Measurements from ENCODE around the gene SKP1. TPM values are rescaled to one million over a fixed set of nuclear protein-coding genes. Genes with fewer than 3 reads are reported as not detected.

Gene SKP1
- total and polyA plus RNA-seq, 10 of the 15 experiments (the other 5 are each of a cell fraction or from before 2014, with no cell fraction given): 100 to 1,686 (median 519) TPM

- no peak for TF ChIP-seq SUPT20H (IDR thresholded peaks at IDR 0.05; ENCODE audit: borderline replicate concordance, control insufficient read depth, low read depth, low read length)
- TF ChIP-seq CHD4 (IDR thresholded peaks at IDR 0.05): no peak
- no peak for TF ChIP-seq YY1 (IDR thresholded peaks at IDR 0.05; ENCODE audit: low read depth, low read length)
- no peak for TF ChIP-seq CTCF (IDR thresholded peaks at IDR 0.05 in 2 of 3, conservative IDR thresholded peaks at IDR 0.05 in 1 of 3; ENCODE audit: control insufficient read depth in 2 of 3, extremely low read depth in 1 of 3, insufficient read depth in 1 of 3, low read depth in 3 of 3, low read length in 3 of 3)
- TF ChIP-seq EED (IDR thresholded peaks at IDR 0.05; ENCODE audit: low read depth): no peak; the same call in 1 of the 2 replicates
- peak; percentile 44; the same call in 1 of the 2 replicates for TF ChIP-seq CREM (IDR thresholded peaks at IDR 0.05; ENCODE audit: low read depth)
- no peak for TF ChIP-seq CBX3 (IDR thresholded peaks at IDR 0.05; ENCODE audit: borderline replicate concordance, low read depth)
- no peak for TF ChIP-seq STAT3 (IDR thresholded peaks at IDR 0.05; ENCODE audit: low read depth, low read length)
- peak; percentile 67 for TF ChIP-seq MEF2B (IDR thresholded peaks at IDR 0.05; ENCODE audit: partially characterized antibody, poor library complexity, severe bottlenecking)
- no peak for TF ChIP-seq ZBTB40 (IDR thresholded peaks at IDR 0.05; ENCODE audit: borderline replicate concordance)
- TF ChIP-seq HDGF (IDR thresholded peaks at IDR 0.05): no peak; the same call in 1 of the 2 replicates
- no peak for TF ChIP-seq CBX5 (IDR thresholded peaks at IDR 0.05; ENCODE audit: low read depth)
- TF ChIP-seq ZNF687 (IDR thresholded peaks at IDR 0.05): peak; percentile 28; the same call in 1 of the 2 replicates
- TF ChIP-seq MEF2A (IDR thresholded peaks at IDR 0.05; ENCODE audit: insufficient read depth, low read depth, low read length): 0 out of 2 replicates have a peak, but pooled peaks have one; percentile 24
- TF ChIP-seq EZH2 (IDR thresholded peaks at IDR 0.05; ENCODE audit: borderline replicate concordance, control insufficient read depth, low read depth, low read length): no peak
- no peak for TF ChIP-seq ETV6 (conservative IDR thresholded peaks at IDR 0.05 in 1 of 2, IDR thresholded peaks at IDR 0.05 in 1 of 2; ENCODE audit: borderline replicate concordance in 1 of 2, low read depth in 1 of 2)
- no peak for TF ChIP-seq RBBP5 (conservative IDR thresholded peaks at IDR 0.05)
- no peak for TF ChIP-seq TCF12 (IDR thresholded peaks at IDR 0.05; ENCODE audit: low read depth, low read length)
These were observed 51.4 kb downstream of the SKP1 start (continued) for GRCh38 chr5:134125039-134126015.

All from GM12878 (cell line).